Cardiac muscle cell (in vitro differentiated cells and primary cell): Measurements from ENCODE around the gene HEY2. TPM values are rescaled to one million over a fixed set of nuclear protein-coding genes. Genes with fewer than 3 reads are reported as not detected.

Experiments used
- DNase-seq, 2 donors: peaks; one replicate each; pipeline versions ENCODE4 v3.0.0 to v3.0.0-alpha.2; 2010 to 2017; ENCODE audit warnings: low read depth in 1 of 2, low spot score in 1 of 2
- H3K27ac ChIP-seq: fragments of 200-600 bp; sonication (generic); 2 replicates; pipeline ENCODE4 v1.5.1; 2016
- H3K27me3 ChIP-seq: fragments of 200-600 bp; sonication (generic); 2 replicates; pipeline ENCODE4 v1.6.0; 2016; ENCODE audit warnings: control low read depth
- H3K36me3 ChIP-seq: fragments of 200-600 bp; sonication (generic); 2 replicates; pipeline ENCODE4 v1.5.1; 2016; ENCODE audit warnings: control low read depth
- H3K4me1 ChIP-seq: fragments of 200-600 bp; sonication (generic); 2 replicates; pipeline ENCODE4 v1.8.1; 2017; ENCODE audit warnings: low read depth, mild to moderate bottlenecking, mixed run types
- H3K4me3 ChIP-seq: fragments of 200-600 bp; sonication (generic); 2 replicates; pipeline ENCODE4 v1.5.1; 2016; ENCODE audit warnings: mild to moderate bottlenecking
- H3K9me3 ChIP-seq: fragments of 200-600 bp; sonication (generic); 2 replicates; pipeline ENCODE4 v1.5.1; 2017; ENCODE audit warnings: low read depth, mild to moderate bottlenecking, control low read depth
- CTCF ChIP-seq: IDR thresholded peaks from 2 replicates; pipeline ENCODE4 v1.5.1; 2012; ENCODE audit warnings: low read depth, mild to moderate bottlenecking, low read length
- polyA plus RNA-seq: library from polyadenylated mRNA; unstranded; fragments of >200 nt; fragmentation: Nextera tagmentation; extraction: Ambion mirVana; gene quantifications from 2 replicates; pipeline ENCODE4 v1.2.1, GENCODE V29; 2016
- total RNA-seq: library from RNA; depleted of rRNA; stranded (reverse); fragments of >200 nt; gene quantifications from 2 replicates; pipeline ENCODE4 v1.2.3, GENCODE V29; 2016

The HEY2 gene
- total and polyA plus RNA-seq, 2 experiments from 2014 or later, result 54.1 to 73.8 TPM

DNA sequence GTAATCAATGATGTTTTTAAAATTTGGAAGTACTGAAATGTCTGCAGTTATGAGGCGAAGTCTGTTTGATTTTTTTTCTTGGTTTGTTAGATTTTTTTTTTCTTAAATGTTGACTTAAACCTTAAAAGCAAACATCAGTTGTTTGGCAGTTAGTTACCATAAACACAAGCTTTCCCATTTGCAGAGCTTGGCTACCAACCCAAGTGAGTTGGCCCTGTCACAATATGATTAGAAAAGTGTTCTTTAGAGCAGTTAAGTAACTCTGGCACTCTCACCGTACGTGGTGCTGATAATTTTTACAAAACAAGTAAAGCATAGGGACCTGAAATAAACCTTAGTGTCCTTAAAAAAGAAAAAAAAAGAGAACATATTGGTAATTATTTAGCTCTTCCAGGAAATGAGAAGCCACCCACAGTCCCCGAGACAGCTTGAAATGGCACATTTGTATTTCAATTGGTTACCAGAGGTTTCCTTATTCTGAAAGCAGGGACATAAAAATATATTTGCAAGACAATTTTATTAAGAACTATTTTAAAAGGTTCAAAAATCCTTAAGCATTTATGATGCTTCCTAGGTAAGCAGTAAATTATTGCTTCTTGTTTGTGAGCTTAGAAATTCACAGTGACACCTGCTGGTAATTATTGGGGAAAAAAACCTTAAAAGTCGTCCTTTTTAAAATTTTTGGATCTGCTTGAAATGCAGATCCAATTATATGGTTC, 3.9 kb downstream of the HEY2 start:
- peak in 1 of 2 donors; percentile 63 for DNase-seq
- Histone ChIP-seq H3K36me3 (peaks cover 46% of the 10 kb centered on the region), H3K27ac (no peak overlapping the region), H3K4me1 (peaks cover 36% of the 10 kb centered on the region), H3K9me3 (no peaks in the 10 kb centered on the region), H3K4me3 (peak overlapping the region; percentile 84), H3K27me3 (no peaks in the 10 kb centered on the region)
- TF ChIP-seq CTCF, result peak; percentile 44

DNA sequence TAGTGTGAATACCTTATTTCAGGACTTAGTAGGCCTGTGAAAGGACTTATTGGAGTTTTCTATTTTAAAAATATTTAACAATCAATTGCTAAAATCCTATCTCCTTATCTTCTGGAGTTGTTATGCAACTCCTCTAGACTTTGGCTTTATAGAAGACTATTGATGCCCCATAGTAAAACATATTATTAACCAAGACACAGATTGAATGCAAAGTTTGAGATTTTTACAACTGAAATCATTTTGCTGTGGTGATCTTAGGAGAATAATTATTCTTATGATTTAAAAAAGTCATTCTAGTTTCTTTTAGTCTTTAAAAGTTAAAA, 4.5 kb downstream of the HEY2 start:
- TF ChIP-seq CTCF, result no peak
- Histone ChIP-seq H3K4me3 (peak overlapping the region; percentile 84), H3K27ac (peak overlapping the region; percentile 19), H3K36me3 (peaks cover 51% of the 10 kb centered on the region), H3K27me3 (no peaks in the 10 kb centered on the region), H3K4me1 (peaks cover 36% of the 10 kb centered on the region), H3K9me3 (no peaks in the 10 kb centered on the region)
- no peak for DNase-seq

DNA sequence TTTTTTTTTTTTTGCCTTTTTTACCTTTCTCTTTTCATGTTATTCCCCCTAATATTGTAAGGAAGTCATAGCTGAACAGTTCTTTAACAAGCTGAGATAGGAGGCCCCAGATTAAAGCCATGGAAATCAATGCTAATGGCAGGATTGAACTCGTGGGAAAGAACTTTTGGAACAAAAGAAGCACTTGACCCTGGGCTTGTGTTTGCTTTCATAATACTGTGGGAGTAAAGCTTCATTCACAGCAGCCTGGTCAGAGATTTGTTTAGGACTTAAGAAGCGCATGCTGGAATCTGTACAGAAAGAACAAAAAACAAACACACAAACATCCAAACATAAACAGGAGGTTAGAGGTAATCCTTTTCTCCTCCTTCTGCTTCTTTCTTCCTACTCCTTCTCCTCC, 5.1 kb downstream of the HEY2 start:
- H3K27me3 ChIP-seq, result no peaks in the 10 kb centered on the region
- peak overlapping the region; percentile 29 for H3K27ac ChIP-seq
- TF ChIP-seq CTCF, result no peak
- H3K36me3 ChIP-seq, result peaks cover 58% of the 10 kb centered on the region
- H3K9me3 ChIP-seq, result no peaks in the 10 kb centered on the region
- no peak for DNase-seq
- H3K4me3 ChIP-seq, result no peak overlapping the region
- peaks cover 36% of the 10 kb centered on the region for H3K4me1 ChIP-seq

- no peak overlapping the region for H3K4me3 ChIP-seq
- peaks cover 42% of the 10 kb centered on the region for H3K36me3 ChIP-seq
- no peaks in the 10 kb centered on the region for H3K9me3 ChIP-seq
- DNase-seq, result peak in 1 of 2 donors; percentile 42
- TF ChIP-seq CTCF, result peak; percentile 14
- no peaks in the 10 kb centered on the region for H3K27me3 ChIP-seq
- H3K27ac ChIP-seq, result peak overlapping the region; percentile 0
- peaks cover 24% of the 10 kb centered on the region for H3K4me1 ChIP-seq
Measured at GRCh38 chr6:125759184-125759902, 9.9 kb downstream of the HEY2 start.

DNA sequence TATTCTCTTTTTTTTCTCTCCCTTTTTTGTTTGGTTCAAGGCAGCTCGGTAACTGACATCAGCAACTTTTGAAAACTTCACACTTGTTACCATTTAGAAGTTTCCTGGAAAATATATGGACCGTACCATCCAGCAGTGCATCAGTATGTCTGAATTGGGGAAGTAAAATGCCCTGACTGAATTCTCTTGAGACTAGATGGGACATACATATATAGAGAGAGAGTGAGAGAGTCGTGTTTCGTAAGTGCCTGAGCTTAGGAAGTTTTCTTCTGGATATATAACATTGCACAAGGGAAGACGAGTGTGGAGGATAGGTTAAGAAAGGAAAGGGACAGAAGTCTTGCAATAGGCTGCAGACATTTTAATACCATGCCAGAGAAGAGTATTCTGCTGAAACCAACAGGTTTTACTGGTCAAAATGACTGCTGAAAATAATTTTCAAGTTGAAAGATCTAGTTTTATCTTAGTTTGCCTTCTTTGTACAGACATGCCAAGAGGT, 10.6 kb downstream of the HEY2 start:
- H3K27ac ChIP-seq, result peak overlapping the region; percentile 0
- H3K4me3 ChIP-seq, result no peak overlapping the region
- DNase-seq, result no peak
- TF ChIP-seq CTCF, result no peak
- peaks cover 36% of the 10 kb centered on the region for H3K36me3 ChIP-seq
- H3K27me3 ChIP-seq, result no peaks in the 10 kb centered on the region
- no peaks in the 10 kb centered on the region for H3K9me3 ChIP-seq
- H3K4me1 ChIP-seq, result peaks cover 26% of the 10 kb centered on the region
